NCI-H2029 (cell line): Measurements from ENCODE around the gene CCND1.
A peak's percentile ranks its signal among the peaks of the same experiment; 100 is the strongest.
"Not testable (repeated sequence)": the region's sequence is repeated elsewhere in the genome, so short reads cannot be mapped to it uniquely, and the experiment has no call there.

Experiments used
- DNase-seq: peaks from one replicate; lab custom pipeline; 2025; lab: John Stamatoyannopoulos, UW

Gene CCND1

DNA sequence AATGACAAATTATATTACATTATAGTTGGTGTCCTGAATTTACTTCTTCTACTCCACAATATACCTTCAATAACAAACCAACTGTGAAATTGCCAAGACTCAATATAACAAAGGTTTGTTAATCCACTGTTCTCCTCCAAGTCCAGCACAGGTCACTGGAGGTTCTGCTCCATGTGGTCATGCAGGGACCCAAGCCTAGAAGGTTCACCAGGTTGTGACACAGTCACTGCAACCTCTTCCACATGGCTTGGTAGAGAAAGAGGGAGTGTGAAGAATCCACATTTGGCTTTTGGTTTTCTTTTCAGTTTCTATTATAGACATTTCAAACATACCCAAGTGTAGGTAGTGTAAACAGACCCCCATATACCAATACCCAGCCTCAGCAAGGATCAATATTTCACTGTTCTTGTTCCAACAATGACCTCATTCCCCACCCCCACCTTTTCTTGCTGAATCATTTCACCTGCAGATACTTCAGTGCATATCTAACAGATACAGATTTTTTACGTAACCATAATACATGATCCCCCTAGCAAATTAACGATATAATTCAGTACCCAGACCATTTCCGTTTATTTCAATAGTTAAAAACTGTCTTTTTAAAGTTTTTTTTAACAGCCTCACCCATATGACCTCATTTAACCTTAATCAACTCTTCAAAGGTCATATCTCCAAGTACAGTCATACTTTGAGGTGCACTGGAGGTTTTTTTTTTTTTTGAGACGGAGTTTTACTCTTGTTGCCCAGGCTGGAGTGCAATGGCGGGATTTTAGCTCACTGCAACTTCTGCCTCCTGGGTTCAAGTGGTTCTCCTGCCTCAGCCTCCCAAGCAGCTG is 48.7 kb downstream of the CCND1 start:
- no peak for DNase-seq

DNA sequence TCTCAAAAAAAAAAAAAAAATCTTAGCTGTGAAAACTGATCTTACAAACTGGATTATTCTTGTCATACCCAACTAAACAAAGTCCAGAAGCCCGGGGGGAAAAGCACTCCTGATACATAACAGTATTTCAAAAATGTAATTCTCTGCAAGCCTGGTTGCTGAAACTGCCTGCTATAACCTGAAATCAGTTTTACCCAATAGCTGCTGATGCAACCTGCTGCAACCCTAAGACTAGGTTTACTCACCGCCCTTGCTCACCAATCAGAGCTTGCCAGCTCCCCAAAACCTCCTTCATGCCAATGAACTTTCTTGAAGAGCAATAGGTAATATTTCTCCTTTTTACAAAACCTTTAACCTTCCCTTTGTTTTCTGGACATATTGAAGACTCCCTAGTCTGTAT is 50.5 kb downstream of the CCND1 start:
- no peak for DNase-seq

DNA sequence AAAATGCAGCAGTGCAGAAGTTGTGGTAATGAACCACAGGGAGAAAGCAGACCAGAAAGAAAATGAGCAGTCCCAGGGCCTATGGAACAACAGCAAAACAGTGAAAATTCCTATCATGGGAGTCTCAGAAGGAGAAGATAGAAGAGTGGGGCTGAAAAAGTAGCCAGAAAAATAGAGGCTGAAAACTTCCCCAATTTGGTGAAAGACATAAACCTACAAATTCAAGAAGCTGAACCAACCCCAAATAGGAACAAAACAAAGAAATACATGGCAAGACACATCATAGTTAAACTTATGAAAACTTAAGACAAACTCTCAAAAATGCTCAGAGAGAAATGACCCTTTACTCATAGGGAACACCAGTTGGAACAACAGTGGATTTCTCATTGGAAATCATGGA is 51.5 kb downstream of the CCND1 start:
- no peak for DNase-seq

DNA sequence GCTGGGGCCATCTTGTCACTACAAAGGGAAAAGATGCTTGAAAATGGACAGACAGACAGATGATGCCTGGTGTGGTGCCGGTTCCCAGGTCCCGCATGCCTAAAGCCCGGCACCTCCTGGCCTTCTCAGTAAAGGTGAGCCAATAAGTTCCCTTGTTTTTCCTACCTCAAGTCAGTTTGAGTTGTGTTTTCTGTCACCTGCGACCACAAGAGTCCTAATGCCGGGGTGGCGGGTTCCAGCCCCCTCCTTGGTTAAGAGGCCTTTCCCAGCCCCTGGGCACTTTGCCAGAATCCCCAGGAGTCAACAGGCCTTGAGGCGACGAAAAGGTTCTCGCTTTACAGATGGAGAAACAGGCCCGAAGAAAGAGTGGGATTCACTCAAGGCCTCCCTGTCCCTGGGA is 53.8 kb downstream of the CCND1 start:
- DNase-seq = no peak

DNA sequence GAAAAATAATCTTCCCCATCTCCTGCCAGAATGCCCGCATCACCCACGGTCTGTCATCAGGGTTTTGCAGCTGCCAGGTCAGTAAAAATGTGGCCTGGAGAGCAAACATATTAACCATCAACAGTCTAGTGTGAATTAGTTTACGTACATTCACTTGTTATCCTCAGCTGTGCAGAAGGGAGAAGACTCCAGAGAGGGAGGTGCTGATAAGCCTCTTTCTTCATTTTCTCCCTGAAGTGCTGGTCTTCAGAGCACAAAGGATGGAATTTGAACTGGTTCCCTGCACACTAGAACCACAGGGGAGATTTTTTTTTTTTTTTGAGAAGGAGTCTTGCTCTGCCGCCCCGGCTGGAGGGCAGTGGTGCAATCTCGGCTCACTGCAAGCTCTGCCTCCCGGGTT is 54.6 kb downstream of the CCND1 start:
- DNase-seq = no peak

DNA sequence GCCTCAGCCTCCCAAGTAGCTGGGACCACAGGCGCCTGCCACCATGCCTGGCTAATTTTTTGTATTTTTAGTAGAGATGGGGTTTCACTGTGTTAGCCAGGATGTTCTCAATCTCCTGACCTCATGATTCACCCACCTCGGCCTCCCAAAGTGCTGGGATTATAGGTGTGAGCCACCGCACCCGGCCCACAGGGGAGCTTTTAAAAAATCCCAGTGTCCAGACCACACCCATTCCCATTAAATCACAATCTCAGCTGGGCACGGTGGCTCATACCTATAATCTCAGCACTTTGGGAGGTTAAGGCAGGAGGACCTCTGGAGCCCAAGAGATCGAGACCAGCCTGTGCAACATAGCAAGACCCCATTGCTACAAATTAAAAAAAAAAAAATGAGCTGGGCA is 55.0 kb downstream of the CCND1 start:
- DNase-seq = not testable (repeated sequence)

DNA sequence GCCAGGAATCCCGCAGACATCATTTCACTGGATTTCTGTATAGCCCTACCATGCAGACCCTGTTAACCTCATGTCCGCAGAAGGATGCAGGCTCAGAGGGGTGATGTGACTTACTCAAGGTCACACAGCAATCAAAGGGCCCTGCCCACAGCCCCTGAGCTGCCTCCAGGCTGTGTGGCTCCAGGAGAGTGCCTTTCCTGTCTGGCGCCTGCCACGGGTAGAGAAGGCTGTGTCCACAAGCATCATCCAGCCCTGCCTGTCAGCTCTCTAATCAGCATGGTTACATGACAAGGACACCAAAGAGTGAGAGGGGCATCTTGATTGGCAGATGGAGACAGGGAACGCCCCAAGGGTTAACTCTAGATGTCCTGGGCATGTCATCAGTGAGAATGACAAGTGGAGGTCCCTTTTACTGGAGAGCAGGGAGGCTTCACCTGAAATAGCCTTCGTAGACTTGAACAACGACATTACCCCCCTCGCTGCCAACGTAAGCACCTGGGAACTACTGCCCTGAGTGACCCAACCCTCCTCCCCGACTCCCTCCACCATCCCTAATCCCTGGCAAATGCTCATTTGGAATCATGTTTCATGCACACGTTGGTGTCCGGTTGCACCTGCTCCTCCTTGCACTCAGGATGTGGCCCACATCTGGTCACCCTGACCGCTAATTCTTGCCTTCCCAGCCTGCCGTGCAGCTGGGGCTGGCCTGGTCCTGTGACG is 56.0 kb downstream of the CCND1 start:
- DNase-seq = peak; percentile 91

DNA sequence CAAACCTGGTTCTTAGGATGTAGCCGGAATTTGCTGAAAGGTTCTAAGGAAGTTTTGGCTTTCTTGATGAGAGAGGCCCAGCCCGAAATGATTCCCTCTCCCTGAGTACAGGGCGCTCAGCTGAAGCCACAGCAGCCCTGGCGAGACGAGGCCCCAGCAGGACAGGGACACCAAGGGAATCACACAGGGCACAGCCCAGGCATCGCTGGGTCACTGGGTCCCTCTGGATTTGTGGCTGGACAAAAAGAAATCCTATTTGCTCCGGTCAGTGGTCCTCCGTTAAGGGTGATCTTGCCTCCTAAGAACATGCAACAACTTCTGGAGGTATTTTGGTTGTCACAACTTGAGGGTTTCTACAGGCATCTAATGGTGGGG is 56.5 kb downstream of the CCND1 start:
- no peak for DNase-seq

DNA sequence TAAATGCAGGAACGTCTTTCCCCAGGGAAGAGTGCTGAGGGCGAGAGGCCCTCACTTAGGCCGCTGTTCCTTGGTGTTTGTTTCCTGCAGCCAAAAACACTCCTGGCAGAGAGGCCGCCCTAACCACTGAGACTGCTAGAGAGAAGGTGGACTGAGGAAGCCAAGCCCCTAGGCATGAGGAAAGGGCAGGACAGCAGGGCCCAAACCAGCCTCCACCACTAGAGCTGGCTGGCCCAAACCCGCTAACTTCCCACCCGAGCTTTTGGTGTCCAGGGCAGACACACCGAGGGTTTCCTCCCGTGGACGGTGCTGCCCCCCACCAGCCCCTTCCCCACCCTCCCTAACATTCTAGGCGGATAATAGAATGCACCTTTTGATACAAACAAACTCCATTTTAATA is 56.9 kb downstream of the CCND1 start:
- DNase-seq = no peak

DNA sequence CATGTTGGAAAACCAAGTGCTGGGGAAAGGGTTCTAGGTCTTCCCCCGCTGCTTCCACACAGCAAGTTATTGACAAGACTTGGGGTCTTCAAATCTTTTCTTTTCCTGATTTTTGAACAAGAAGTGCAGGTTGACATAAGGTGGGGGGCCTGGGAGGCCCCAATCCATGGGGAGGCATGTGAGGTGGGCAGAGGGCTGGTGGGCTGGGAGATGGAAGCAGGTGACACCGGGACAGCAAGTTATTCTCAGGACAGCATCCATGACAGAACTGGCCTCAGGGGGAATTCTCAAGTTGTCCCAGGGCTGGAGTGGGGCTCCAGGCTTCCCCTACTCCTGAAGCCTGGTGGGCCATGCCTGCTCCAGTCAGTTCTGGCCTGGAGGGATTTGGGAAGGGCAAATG is 57.4 kb downstream of the CCND1 start:
- DNase-seq = no peak

DNA sequence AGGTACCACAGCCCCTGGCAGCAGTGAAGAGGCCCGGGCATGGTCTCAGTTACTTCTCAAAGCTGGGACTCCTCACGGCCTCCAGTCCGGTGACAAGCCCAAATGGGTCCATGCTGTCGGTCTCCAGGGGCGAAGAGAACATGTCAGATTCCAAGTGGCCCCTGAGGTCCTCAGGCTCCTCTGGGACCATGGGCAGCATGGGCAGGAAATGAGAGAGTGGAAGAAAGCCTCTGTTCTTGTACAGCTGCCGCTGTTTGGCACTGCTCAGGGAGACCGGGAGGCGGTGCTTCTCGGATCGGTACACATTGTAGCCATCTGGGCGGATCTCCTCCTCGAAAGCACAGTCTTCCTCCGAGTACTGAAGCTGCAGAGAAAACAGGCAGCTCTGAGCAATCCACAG is 58.3 kb downstream of the CCND1 start:
- peak; percentile 52 for DNase-seq

DNA sequence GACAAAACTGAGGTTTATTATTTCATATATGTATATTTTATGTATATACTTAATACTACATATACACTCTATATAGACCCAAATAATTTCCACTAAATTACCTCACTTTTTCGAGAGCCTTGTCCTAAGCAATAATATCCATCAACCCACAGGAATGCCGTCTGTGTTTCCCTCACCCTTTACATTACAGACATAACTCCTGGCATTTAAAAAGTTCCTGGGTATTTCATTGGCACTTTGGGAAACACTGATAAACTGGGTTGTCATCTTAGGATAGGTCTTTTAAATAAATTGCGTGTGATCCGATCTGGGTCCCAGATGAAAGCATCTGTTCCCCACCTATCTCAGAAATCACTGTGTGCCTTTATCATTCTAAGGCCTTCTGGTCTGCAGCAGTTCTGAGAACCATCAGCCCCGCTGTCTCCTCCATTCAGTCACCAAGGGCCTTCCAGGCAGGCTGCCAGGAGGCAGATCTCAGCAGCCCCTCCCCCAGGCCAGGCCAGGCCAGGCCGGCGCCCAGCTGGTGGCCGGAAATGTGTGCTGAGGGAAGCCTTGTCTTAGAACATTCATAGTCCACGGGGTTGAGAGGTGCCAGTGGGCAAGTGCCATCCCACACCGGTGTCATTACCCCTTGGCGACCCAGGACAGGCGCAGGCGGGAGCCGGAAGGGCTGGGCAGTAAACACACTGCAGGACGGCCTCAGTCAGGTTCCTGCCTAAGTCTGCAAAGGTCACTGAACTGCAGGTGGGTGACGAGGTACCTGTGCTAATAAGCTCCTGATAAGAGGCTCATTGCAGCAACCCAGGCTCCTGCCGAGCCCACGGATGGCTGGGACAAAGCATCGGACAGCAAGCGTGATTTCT is 59.6 kb downstream of the CCND1 start:
- DNase-seq = peak; percentile 78

DNA sequence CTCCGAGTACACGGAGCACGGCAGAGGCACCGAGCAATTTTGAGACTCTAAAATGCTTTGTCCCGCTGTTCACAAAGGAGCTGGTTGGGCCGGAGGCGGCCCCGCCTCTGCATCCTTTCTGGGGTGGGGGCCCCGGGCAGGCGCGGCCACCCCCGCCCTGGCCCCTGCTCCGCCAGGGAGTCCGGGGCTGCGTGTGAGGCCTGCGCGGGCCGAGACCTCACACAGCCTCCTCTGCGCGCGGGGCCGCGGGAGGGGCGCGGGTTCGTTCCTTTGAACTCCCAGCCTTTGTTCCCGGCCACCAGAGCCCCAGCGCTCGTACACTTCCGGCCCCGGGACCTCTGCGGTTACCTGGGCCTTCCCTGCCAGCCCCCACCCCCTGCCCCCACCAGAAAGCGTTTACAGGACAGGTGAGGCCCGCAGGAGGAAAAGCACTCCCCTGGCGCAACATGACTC is 61.3 kb downstream of the CCND1 start:
- DNase-seq = no peak

DNA sequence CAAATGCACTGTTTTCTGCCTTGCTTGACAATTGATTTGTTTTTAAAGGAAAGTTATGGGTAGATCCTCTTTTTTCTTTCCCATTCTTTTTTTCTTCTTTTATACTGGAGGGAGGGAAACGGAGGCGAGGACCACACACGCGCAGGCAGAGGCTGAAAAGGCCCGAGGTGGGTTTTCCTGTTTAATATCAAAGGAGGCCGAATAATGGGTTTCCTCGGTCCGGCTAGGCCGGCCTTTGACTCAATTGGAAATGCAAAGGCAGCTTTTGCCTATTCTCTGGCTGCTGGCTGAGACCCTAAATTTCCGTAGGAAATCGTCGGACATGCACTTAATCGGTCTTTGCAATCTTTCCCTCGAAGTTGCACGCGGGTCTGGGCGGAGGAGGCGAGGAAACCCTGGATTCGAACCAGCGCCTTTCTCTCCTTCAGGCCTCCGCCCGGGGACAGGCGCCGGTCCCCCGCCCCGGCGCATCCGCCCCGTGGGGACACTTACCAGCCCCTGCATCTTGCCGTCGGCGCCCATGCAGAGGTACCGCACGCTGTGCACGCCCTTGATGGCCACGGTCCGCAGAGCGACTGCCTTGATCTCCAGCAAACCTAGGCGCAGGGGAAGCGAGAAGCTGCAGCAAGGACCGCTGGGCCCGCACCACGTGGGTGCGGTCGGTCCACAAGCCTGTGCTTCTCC is 62.0 kb downstream of the CCND1 start:
- no peak for DNase-seq

DNA sequence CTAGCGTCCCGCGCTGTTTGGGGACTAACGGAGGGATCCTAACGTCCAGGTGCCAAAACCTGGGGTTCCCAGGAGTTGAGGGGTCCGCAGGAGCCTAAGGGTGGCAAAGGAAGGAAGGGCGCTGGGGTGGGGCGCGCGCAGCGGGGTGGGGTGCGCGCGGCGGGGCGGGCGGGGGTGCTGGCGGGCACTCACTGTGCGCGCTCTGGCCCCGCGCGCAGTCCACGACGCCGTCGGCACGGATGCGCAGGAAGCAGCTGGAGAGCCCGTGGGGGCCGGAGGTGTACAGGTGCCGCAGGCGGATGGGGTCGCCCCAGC is 62.5 kb downstream of the CCND1 start:
- no peak for DNase-seq
